Skin epidermis (tissue), 12 donors: ENCODE measurements around the gene NEB.
"Not testable (repeated sequence)": the region's sequence is repeated elsewhere in the genome, so short reads cannot be mapped to it uniquely, and the experiment has no call there.

ENCODE experiments used
- H3K27ac ChIP-seq, 21 experiments: fragments of 200-600 bp; sonication (generic) in 11 of 21; one replicate each; pipeline ENCODE4 v1.5.0; 2020; ENCODE audit warnings: mild to moderate bottlenecking in 3 of 21, inconsistent platforms in 2 of 21, moderate library complexity in 2 of 21
- H3K4me3 ChIP-seq, 7 experiments: fragments of 200-600 bp; sonication (generic) in 2 of 7; one replicate each; pipeline ENCODE4 v1.5.0; 2020; ENCODE audit warnings: inconsistent platforms in 2 of 7, mild to moderate bottlenecking in 2 of 7, moderate library complexity in 1 of 7

NEB gene

DNA sequence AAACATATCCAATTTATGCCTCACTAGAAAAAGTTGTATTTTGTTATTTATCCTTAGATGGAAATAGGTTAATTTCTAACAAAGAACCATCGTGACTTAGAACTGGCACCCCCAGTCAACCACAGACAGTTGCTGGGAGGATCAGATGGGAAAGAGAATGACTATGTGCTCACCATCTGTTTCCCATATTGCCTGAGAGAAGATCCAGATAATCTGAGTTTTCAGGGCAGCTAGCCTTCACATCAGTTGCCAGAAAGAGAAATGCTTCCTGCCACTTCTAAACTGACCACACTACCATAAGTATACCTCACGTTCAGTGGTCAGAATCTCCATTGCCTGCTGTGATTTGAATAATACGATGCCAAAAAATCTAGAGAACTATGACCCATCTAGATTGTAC, 28.4 kb upstream of the NEB start:
- Histone ChIP-seq H3K27ac (peak overlapping the region in 2 of 21 experiments; percentile 9 to 18), H3K4me3 (no peak overlapping the region)

GRCh38 chr2:151761687-151762086, 27.4 kb upstream of the NEB start:
- Histone ChIP-seq H3K27ac (no peak overlapping the region), H3K4me3 (no peak overlapping the region)

- no peak overlapping the region for H3K27ac ChIP-seq
Measured at GRCh38 chr2:151761193-151761592, 26.9 kb upstream of the NEB start.

GRCh38 chr2:151760139-151760650, 25.9 kb upstream of the NEB start:
- no peak overlapping the region for H3K27ac ChIP-seq
- no peak overlapping the region for H3K4me3 ChIP-seq

More at GRCh38 chr2:151761193-151761592, 26.9 kb upstream of the NEB start:
- no peak overlapping the region for H3K4me3 ChIP-seq

DNA sequence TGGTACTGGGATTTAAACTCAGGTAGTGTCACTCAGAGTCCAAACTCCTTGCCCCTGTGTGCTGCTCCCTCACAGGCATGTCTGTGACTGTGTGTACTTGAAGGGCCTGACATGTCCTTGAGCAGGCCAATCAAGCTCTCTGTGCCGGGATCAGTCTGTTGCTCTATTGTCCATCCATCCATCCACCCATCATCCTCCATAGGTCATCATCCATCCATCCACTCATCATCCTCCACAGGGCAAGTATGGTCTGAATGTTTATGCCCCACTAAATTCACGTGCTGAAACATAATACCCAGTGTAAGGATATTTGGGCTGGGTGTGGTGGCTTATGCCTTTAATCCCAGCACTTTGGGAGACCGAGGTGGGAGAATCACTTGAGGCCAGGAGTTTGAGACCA, 24.5 kb upstream of the NEB start:
- Histone ChIP-seq H3K27ac (no peak overlapping the region), H3K4me3 (no peak overlapping the region)

DNA sequence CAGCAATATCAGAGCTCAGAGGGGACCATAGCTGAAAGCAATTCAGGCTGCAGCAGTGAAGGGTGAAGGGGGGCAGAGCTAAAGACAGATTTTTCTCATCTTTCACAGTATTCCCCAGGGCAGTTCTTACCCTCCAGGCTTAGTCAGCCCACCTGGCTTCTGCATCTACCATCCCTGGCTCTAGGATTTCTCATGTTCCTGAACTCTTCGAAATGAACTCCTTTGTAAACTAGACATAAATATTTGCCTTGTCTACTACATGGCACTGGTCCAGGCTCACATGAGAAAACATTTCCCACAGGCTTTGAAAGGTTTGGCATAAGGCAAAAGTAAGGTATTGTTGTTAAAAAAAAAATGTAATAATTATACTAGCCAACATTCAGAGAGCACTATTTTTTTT, 23.6 kb upstream of the NEB start:
- H3K27ac ChIP-seq: no peak overlapping the region

GRCh38 chr2:151756820-151757219, 22.5 kb upstream of the NEB start:
- Histone ChIP-seq H3K4me3 (no peak overlapping the region), H3K27ac (no peak overlapping the region)

More for the DNA sequence above, 23.6 kb upstream of the NEB start:
- H3K4me3 ChIP-seq: no peak overlapping the region

DNA sequence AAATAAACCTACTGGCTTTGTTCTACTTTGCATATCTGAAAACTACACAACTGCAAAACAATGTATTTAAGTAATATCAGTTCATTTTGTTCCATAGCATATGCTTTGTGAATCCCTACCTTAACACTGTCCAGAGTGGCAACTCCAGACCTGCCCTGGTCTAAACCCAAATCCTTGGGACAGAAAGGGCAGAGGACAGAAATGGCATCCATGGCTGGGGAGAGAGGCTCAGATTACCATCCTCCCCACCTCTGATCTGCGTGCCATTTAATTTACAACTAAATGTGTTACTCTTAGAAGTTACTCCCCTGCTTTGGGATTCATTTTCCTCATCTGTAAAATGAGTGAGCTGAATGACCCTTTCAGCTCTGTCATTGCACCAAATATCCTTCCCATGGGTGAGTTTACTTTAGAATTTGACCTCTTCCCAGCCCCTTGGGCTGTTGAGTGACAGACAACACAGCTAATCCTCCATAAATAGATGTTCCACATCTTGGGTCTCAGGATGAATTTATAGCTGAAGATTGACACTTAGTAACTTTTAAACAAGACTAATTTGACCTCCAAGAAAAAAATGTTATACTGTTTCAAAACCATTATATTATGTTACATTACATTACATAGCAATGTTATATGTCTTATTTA, 20.1 kb upstream of the NEB start:
- no peak overlapping the region for H3K4me3 ChIP-seq
- H3K27ac ChIP-seq: no peak overlapping the region

DNA sequence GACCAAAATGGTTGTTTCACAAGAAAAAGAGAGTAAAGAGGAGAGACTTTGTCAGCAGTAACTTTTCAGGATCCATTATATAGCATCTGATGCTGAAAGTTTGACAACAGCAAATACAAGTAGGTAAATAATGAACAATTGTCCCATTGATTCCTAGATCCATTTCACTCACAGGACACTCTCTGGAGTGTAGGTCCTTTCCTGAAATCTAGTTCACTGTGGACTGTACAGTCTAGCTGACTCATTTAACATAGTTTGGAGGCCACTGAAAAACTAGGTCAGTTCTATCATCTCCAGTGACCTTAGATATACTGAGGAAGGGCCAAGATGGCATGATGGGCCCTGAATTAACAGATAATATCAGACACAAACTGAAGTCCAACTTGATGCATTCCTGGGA, 19.3 kb upstream of the NEB start:
- Histone ChIP-seq H3K4me3 (no peak overlapping the region), H3K27ac (no peak overlapping the region)

GRCh38 chr2:151745261-151745660, 11.0 kb upstream of the NEB start:
- not testable (repeated sequence) for H3K27ac ChIP-seq, H3K4me3 ChIP-seq

- no peak overlapping the region for H3K4me3 ChIP-seq
- no peak overlapping the region for H3K27ac ChIP-seq
Measured at GRCh38 chr2:151730262-151730975, 3.9 kb downstream of the NEB start.

- H3K4me3 ChIP-seq: no peak overlapping the region
- H3K27ac ChIP-seq: no peak overlapping the region
Measured at GRCh38 chr2:151729837-151730236, 4.4 kb downstream of the NEB start.

- Histone ChIP-seq H3K4me3 (no peak overlapping the region), H3K27ac (no peak overlapping the region)
Measured at GRCh38 chr2:151729415-151729811, 4.9 kb downstream of the NEB start.

DNA sequence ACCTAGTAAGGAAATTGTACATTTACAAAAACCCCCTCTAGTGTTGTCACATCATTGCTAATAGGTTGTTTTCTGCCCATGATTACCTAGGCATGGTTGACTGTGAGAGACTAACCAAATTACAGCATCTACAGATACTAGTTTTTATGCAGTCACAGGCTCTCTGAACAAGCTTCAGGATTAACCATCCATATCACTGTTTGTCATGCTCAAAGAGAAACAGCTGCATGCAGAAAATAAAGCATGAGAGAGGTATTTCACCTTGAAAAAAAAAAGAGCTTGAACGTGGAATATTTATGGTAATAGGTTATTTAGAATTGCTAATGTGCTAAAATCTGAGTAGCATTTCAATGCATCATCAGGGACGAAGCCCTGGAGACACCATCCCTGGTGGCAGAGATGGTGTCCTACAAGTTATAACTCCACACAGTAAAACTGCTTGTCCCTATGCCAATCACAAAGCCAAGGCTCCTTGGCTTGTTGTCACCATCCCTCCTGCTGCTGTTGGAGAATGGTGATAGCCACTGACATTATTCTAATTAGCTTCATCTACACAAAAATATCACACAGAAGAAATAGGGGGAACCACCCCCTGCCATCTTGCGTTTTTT, 5.4 kb downstream of the NEB start:
- Histone ChIP-seq H3K27ac (no peak overlapping the region), H3K4me3 (no peak overlapping the region)

DNA sequence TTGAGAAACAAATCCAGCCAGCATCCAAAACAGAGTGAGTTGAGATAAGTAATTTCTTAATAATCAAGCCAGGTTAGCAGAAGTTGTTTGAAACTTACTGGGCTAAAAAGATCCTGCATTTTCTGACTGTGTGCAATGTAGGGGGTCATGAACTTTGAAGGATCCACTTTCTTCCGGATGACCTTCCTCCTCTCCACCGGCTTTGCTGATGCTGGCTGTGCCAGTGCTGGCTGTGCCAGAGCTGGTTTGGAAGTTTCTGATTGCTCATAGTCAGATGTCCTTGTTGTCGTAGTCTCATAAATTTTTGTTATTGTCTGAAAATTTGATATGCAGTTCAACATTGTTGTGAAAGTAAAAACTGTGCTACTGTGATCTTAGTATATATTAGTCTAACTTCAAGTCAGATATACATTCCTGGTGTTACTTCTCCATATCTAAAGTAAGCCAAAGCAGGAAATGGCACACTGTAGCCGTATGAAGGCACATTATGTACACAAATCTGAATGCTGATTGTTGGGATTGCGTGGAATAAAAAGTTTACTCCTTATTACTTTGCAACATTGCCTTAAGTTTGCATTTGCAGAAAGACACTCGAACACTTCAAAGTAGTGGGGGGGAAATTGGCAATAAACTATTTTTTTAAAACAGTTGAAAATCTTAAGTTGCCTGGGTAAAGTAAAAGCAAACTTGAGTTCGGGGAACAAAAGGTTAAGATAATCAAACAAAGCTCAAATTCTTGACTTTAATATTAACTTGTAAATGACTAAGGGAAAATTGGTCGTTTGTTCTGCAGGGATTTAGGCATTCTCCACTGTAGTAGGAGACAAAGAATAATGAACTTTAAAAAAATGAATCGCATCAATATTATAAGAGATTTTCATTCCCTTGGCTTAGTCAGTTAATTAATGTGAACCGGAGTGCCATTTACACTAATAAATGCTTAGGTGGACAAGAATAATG, 6.4 kb downstream of the NEB start:
- Histone ChIP-seq H3K27ac (no peak overlapping the region), H3K4me3 (no peak overlapping the region)

DNA sequence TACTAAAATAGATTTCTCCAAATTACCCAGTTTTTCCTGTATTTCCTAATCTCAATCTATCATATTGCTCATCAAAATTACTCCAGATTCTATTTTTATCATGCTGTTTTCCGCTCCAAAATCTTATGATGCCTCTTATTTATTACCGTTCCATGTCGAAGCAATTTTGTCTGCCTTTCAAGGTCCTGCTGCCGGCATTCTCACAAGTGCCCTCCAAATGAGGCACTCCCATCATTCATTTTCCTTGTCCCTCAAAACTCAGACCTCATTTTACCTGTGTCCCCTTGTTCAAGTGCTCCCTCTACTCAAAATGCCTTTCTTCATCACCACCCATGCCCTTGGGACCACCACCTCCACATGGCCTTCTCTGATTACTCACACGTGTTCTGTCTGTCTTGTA, 13.1 kb downstream of the NEB start:
- no peak overlapping the region for H3K27ac ChIP-seq
- H3K4me3 ChIP-seq: no peak overlapping the region

- no peak overlapping the region for H3K27ac ChIP-seq
- H3K4me3 ChIP-seq: no peak overlapping the region
Measured at GRCh38 chr2:151720521-151720920, 13.8 kb downstream of the NEB start.

DNA sequence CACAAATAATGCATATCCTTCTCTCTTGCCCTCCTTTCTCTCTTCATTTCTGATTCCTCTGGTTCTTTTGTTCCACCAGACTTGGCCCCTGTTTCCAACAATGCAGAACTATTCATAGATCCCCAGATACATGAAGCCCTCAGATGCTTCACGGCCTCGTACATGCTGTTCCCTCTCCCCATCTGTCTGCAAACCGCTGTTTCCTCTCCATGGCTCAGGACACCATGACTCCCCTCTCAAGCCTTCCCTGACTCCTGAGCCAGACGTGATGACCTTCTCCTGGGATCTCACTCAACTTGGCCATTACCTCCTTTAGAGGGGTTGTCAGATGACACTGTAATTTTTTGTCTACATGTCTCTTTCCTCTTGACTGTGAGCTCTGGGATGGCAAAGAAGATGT, 15.5 kb downstream of the NEB start:
- no peak overlapping the region for H3K4me3 ChIP-seq
- no peak overlapping the region for H3K27ac ChIP-seq

GRCh38 chr2:151718247-151718646, 16.0 kb downstream of the NEB start:
- no peak overlapping the region for H3K27ac ChIP-seq
- no peak overlapping the region for H3K4me3 ChIP-seq

DNA sequence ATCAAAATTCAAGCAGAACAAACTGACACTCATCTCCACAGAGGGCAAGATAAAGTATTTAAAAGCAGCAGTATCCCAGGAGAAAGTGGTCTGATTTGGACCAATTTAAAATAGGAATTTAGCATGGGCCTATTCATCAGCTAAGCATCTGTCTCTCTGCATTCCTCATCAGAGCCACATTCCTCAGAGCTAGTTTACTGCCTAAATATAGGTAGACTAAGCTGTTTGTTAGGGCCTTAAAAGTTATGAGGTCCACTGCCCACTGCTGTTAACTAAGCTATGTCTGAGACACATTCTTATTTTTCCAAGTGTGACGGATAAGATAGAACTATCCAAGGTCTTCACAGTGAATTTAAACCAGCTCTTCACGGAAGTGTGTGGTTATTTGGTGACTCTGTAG, 17.6 kb downstream of the NEB start:
- no peak overlapping the region for H3K27ac ChIP-seq
- no peak overlapping the region for H3K4me3 ChIP-seq
